NCI-H2107 treated with DMSO at 0.1 percent for 48 hours (cell line): ENCODE measurements around the gene SPRR3.
A peak's percentile ranks its signal among the peaks of the same experiment; 100 is the strongest.

Experiments
- DNase-seq: peaks from one replicate; lab custom pipeline; 2025; ENCODE audit not compliant: unreplicated experiment; lab: John Stamatoyannopoulos, UW

SPRR3 gene

DNA sequence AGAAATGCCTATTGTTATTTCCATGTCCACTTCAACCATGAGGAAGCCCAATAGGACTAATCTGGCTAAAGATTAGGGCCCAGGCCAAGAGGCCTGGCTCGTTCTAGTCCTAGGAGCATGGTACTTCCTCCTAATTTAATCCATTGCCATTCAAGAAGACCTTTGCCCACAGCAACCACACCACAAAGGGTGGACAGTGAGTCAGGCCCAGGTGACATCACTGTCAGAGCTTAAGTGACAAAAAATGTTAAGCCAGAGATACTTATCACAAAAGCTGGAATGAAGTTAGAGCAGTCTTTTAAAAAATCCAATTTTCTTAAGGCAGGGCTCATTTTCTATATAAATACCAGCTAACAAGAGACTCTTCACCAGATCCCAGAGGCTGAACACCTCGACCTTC is at the start of gene SPRR3:
Gene SPRR3, plus strand, starts transcription at position 368 of the 400 bp plus-strand sequence. CDS start 1,272 bp downstream, outside the sequence.
- DNase-seq: no peak

- no peak for DNase-seq
Measured at GRCh38 chr1:152953761-152954160, 47.8 kb upstream of the SPRR3 start.

GRCh38 chr1:152954436-152954835 is 47.1 kb upstream of the SPRR3 start:
- no peak for DNase-seq

- no peak for DNase-seq
Measured at GRCh38 chr1:152957561-152957960, 44.0 kb upstream of the SPRR3 start.

- DNase-seq: no peak
Measured at GRCh38 chr1:152959273-152959672, 42.3 kb upstream of the SPRR3 start.

GRCh38 chr1:152959801-152960451 is 41.6 kb upstream of the SPRR3 start:
- no peak for DNase-seq

DNA sequence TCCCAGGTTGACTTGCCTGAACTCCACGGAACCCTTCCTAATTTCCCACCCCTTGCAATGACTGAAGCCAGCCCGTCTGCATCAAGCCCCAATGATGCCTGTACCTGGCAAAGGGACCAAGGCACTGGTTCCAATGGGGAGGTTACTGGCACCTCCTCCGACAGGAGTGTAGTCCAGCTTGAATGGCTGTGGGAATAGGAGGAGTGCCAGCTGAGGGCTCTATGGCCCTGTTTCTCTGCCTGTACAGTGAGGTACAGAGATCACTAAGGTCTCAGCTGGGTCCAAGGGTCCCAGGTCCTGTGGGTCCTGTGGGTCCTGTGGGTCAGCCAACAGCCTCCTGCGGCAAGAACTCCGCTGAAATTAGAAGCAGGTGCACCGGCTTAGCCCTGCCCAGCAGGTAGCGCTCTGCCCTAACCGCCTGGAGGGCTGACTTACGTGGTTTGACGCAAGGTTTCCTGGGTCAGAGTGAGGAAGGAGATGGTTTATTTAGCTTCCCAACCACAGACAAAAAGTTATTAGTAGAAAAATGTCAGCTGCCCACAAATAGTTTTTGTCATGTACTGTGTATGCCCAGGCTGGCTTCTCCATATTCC is 41.0 kb upstream of the SPRR3 start:
- DNase-seq: no peak

DNA sequence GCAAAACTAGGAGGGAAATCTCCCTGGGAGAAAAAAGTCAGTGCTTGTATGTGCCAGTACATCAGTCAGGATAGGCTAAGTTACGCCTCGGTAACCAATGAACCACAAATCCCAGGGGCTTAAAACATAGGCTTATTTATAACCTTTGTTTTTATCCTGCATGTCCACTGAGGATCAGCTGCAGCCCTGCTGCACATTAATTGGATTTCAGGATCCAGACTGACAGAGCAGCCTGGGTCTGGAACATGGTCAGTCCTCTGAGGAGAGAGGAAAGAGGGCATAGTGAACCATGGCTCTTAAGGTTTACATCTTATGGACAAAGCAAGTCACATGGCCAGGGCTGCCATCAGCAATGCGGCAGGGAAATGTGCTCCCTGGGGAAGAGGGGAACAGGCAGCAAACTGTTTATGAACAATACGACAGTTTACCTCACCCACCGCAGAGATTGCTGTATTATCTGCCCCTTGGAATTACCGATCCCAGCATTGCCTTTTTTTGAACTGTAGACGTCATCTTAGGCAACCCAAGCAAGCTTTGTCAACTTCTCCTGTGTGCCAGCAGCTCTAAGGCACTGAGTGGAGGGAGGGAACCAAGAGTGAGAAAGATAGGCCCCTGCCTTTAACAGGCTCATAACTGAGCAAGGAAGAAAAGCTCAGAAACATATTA is 40.2 kb upstream of the SPRR3 start:
- DNase-seq: peak; percentile 15

DNA sequence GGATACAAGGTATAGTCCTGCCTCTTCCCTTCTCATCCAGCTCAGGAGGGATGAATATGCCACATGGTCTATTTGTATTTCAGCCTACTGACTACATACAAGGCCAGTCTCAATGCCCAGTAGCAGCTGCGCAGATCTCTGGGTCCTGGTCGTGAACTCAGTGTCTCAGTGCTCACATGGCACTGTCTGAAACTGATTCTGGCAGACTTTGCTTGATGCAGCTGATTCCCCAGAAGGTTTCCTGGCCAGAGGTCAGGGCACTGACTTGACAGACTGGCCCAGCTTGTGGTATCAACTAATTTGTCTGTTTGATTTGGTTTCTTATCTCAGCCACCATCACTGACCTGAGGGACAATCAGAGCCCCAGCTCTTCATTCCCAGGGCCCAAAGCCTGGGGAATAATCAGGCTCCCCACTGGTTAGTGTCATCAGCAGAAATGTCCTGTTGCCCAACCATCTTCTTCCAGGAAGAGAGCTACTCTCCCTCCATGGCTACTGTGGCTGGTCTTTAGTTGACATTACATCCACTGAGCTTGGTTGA is 38.6 kb upstream of the SPRR3 start:
- DNase-seq: no peak

DNA sequence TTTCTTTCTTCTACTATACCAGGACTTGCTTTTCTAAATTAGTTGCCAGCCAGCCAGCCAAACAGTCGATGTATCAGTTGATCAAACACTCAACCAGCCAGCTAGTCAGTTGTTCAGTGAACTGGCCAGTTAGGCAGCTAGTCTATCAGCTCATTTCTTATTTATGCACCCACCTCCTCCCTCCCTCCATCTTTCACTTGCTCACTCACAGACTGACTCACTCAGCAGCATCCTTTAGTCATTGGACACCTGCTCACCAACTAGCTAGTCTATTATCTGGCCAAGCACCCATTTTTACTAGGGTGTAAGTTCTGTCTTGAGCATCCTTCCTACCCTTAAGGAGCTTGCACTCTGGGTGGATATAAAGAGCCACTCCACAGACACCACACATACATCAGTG is 37.0 kb upstream of the SPRR3 start:
- DNase-seq: no peak

GRCh38 chr1:152965853-152966252 is 35.7 kb upstream of the SPRR3 start:
- no peak for DNase-seq

DNA sequence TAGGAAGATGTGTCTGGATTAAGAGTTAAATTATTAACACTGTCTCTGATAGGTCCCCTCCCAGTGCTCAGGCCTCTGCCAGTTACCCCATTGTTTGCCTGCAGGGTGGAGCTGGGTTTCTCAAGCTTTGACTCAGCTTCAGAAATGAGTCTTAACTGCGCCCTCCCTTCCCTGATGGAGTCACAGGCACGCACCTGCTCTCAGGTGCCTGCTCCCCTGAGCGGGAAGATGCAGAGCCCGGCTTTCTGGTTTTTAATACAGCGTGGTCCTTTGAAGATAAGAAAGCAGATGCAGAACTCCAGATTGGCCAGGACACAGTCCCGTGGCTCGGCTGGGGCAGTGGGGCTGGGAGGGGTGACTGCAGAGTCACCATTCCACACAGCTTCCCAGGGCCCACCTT is 34.3 kb upstream of the SPRR3 start:
- no peak for DNase-seq

- DNase-seq: no peak
Measured at GRCh38 chr1:152968248-152968647, 33.3 kb upstream of the SPRR3 start.

- no peak for DNase-seq
Measured at GRCh38 chr1:152969036-152969435, 32.5 kb upstream of the SPRR3 start.

GRCh38 chr1:152970495-152970894 is 31.1 kb upstream of the SPRR3 start, which contains the start of gene SPRR4:
TSS of gene SPRR4 (plus strand) at chr1:152970648. CDS start at chr1:152971891, 1,243 bp downstream.
- no peak for DNase-seq

DNA sequence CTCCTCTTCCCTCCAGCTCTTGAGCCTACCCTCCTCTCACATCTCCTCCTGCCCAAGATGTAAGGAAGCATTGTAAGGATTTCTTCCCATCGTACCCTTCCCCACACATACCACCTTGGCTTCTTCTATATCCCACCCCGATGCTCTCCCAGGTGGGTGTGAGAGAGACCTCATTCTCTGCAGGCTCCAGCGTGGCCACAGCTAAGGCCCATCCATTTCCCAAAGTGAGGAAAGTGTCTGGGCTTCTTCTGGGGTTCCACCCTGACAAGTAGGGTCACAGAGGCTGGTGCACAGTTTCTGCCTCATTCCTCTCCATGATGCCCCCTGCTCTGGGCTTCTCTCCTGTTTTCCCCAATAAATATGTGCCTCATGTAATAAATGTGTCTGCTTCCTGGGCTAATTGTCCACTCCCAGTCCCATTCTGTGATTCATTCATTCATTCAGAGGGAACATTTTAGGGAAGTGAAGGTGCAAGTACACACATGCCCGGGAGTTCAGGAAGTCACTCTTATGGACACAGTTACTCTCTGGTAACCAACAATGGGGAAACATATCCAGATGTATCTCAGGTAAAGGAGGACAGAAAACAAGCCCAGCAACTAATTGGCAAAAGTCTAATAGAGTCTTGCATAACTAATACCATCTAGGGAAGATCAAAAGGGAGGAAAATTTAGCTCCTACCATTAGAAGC is 29.2 kb upstream of the SPRR3 start:
- no peak for DNase-seq

- no peak for DNase-seq
Measured at GRCh38 chr1:152976688-152977087, 24.9 kb upstream of the SPRR3 start.

- no peak for DNase-seq
Measured at GRCh38 chr1:152977614-152978013, 23.9 kb upstream of the SPRR3 start.

GRCh38 chr1:152980676-152981075 is 20.9 kb upstream of the SPRR3 start:
- DNase-seq: no peak

DNA sequence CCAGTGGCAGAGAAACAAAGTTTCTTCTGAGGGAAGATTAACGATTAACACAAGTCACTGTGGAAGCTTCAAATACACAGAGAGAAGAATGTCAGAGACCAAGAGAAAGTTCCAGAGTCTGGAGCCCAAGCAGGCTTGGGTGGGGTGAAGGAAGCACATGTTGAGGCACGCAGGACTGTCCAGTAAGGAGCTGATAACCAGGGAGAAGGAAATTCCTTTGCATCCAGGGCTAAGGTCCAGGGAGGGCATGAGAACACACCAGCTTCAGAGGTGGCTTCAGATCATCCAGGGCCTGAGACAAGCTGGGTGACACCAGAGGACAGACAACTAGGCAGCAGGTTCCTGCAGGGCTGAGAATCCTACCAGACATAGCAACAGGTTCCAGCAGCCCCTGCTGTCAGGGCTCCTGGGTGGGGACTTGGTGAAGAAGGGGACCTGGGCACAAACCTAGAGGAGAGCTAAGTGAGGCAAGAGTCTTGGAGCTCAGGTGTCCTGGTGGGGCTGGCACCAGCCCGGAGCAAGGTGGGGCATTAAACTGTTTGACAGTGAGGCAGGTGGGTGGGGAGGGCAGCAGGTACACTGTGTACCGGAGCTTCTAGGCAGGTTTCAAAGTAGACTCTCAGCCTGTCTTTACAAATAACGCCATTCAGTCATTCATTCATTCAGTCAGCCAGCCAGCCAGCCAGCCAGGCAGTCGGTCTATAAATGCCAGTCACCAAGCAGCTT is 20.2 kb upstream of the SPRR3 start:
- no peak for DNase-seq

- DNase-seq: no peak
Measured at GRCh38 chr1:152982076-152982475, 19.5 kb upstream of the SPRR3 start.
